HepG2 (cell line): ENCODE measurements around the gene WDR54. TPM values are rescaled to one million over a fixed set of nuclear protein-coding genes. Genes with fewer than 3 reads are reported as not detected.
A peak's percentile ranks its signal among the peaks of the same experiment; 100 is the strongest.

Experiments
- KMT2A ChIP-seq: sonication (generic); formaldehyde crosslinking; IDR thresholded peaks from 2 replicates; pipeline ENCODE4 v1.4.0; 2020; ENCODE audit warnings: missing genetic modification reagents
- NFIC ChIP-seq: IDR thresholded peaks from 2 replicates; pipeline ENCODE4 v1.6.1; 2012; ENCODE audit warnings: mild to moderate bottlenecking, low read length, inconsistent platforms
- PATZ1 ChIP-seq: sonication (generic); formaldehyde crosslinking; IDR thresholded peaks from 2 replicates; pipeline ENCODE4 v1.4.0; 2020; ENCODE audit warnings: missing genetic modification reagents
- PAX8 ChIP-seq: sonication (generic); formaldehyde crosslinking; IDR thresholded peaks from 2 replicates; pipeline ENCODE4 v1.8.0; 2022; ENCODE audit warnings: mild to moderate bottlenecking, missing genetic modification reagents, borderline replicate concordance
- POGK ChIP-seq: sonication (generic); formaldehyde crosslinking; conservative IDR thresholded peaks from 2 replicates; pipeline ENCODE4 v1.8.0; 2022; ENCODE audit warnings: mild to moderate bottlenecking, moderate library complexity, missing genetic modification reagents
- PRDM10 ChIP-seq: sonication (generic); formaldehyde crosslinking; IDR thresholded peaks from 2 replicates; pipeline ENCODE4 v1.4.0; 2020; ENCODE audit warnings: low read depth, missing genetic modification reagents
- RXRA ChIP-seq: sonication (generic); formaldehyde crosslinking; IDR thresholded peaks from 2 replicates; pipeline ENCODE4 v1.5.1; 2020; ENCODE audit warnings: missing genetic modification reagents
- SP5 ChIP-seq: IDR thresholded peaks from 2 replicates; pipeline ENCODE4 v1.6.1; 2016; ENCODE audit warnings: low read depth, borderline replicate concordance
- TFE3 ChIP-seq: IDR thresholded peaks from 2 replicates; pipeline ENCODE4 v1.6.1; 2016
- ZNF142 ChIP-seq: sonication (generic); formaldehyde crosslinking; IDR thresholded peaks from 2 replicates; pipeline ENCODE4 v1.4.0; 2020; ENCODE audit warnings: missing genetic modification reagents
- ZNF326 ChIP-seq: sonication (generic); formaldehyde crosslinking; IDR thresholded peaks from 2 replicates; pipeline ENCODE4 v1.4.0; 2020; ENCODE audit warnings: missing genetic modification reagents, borderline replicate concordance
- ZNF564 ChIP-seq: sonication (generic); formaldehyde crosslinking; IDR thresholded peaks from 2 replicates; pipeline ENCODE4 v1.8.1; 2023; ENCODE audit warnings: mild to moderate bottlenecking, missing genetic modification reagents
- polyA plus RNA-seq, 8 experiments: library from polyadenylated mRNA; depleted of rRNA in 3 of 8; stranded (reverse) in 7 of 8; unstranded in 1 of 8; fragments of >200 nt; fragmentation: Illumina TruSeq in 4 of 8; extraction: Trizol in 4 of 8; gene quantifications; 2 replicates each; pipeline versions ENCODE4 v1.2.1 to v1.2.3, GENCODE V29; 2011 to 2016; ENCODE audit warnings: low read depth in 4 of 8, missing spikeins in 1 of 8, mixed read lengths in 1 of 8; ENCODE audit not compliant: insufficient read depth in 1 of 8
- total RNA-seq, 5 experiments: library from RNA; depleted of rRNA; stranded (reverse); fragments of >200 nt; fragmentation: Illumina TruSeq; extraction: Trizol; gene quantifications; 2 replicates each; pipeline ENCODE4 v1.2.3, GENCODE V29; 2016; ENCODE audit warnings: low read depth in 1 of 5

The WDR54 gene
- total and polyA plus RNA-seq, 2 of the 13 experiments (the other 11 are each of a cell fraction or from before 2014, with no cell fraction given), result 2.0 to 17.3 TPM

GRCh38 chr2:74441690-74442482 is 20.4 kb downstream of the WDR54 start, which contains the start of gene RTKN (continued):
- peak; percentile 79 for TF ChIP-seq SP5 (CRISPR knock-in tag)
- TF ChIP-seq KMT2A (CRISPR knock-in tag), result peak; percentile 80
- no peak; the same call in 1 of the 2 replicates for TF ChIP-seq ZNF326 (CRISPR knock-in tag)
- TF ChIP-seq NFIC, result no peak; the same call in 1 of the 2 replicates
- TF ChIP-seq TFE3 (CRISPR knock-in tag), result no peak
- TF ChIP-seq RXRA (CRISPR knock-in tag), result peak; percentile 83; the same call in 1 of the 2 replicates
- TF ChIP-seq PRDM10 (CRISPR knock-in tag), result peak; percentile 74
- TF ChIP-seq ZNF564 (CRISPR knock-in tag), result peak; percentile 37
- TF ChIP-seq POGK, result peak; percentile 92
- TF ChIP-seq PAX8 (CRISPR knock-in tag), result no peak; the same call in 1 of the 2 replicates
- peak; percentile 71 for TF ChIP-seq ZNF142 (CRISPR knock-in tag)
- peak; percentile 80 for TF ChIP-seq PATZ1
